Skeletal muscle tissue (tissue), 4 donors: Measurements from ENCODE around the gene DYNC1H1. TPM values are rescaled to one million over a fixed set of nuclear protein-coding genes. Genes with fewer than 3 reads are reported as not detected.

ENCODE experiments used
- H3K27ac ChIP-seq: one replicate; pipeline ENCODE4 v1.7.0; 2013; ENCODE audit warnings: mild to moderate bottlenecking, low read depth, low read length, inconsistent platforms
- H3K27me3 ChIP-seq, 3 donors: one replicate each; pipeline ENCODE4 v1.7.0; 2013; ENCODE audit warnings: low read length in 3 of 3; ENCODE audit not compliant: control insufficient read depth in 3 of 3, insufficient read depth in 3 of 3
- H3K36me3 ChIP-seq, 3 donors: one replicate each; pipeline ENCODE4 v1.7.0; 2013; ENCODE audit warnings: low read length in 3 of 3; ENCODE audit not compliant: control insufficient read depth in 3 of 3, insufficient read depth in 3 of 3
- H3K4me1 ChIP-seq, 3 donors: one replicate each; pipeline ENCODE4 v1.7.0; 2013; ENCODE audit warnings: low read length in 3 of 3, mild to moderate bottlenecking in 3 of 3; ENCODE audit not compliant: control insufficient read depth in 3 of 3, insufficient read depth in 3 of 3
- H3K4me3 ChIP-seq, 3 donors: one replicate each; pipeline ENCODE4 v1.7.0; 2013; ENCODE audit warnings: low read length in 3 of 3
- H3K9ac ChIP-seq, 3 donors: one replicate each; pipeline ENCODE4 v1.7.0; 2013; ENCODE audit warnings: low read length in 3 of 3, mild to moderate bottlenecking in 3 of 3, moderate library complexity in 2 of 3, low read depth in 1 of 3
- H3K9me3 ChIP-seq, 3 donors: one replicate each; pipeline ENCODE4 v1.7.0; 2013; ENCODE audit warnings: low read length in 3 of 3; ENCODE audit not compliant: control insufficient read depth in 3 of 3
- total RNA-seq: library from RNA; depleted of rRNA; stranded (reverse); fragments of >200 nt; gene quantifications from one replicate; pipeline ENCODE4 v1.2.3, GENCODE V29; 2014
- donor health status: Osteomylitis.

The DYNC1H1 gene
- total RNA-seq, 1 donor from 2014 or later, result 211 TPM

- no peak overlapping the region for H3K27ac ChIP-seq
- H3K4me1 ChIP-seq, result peaks cover 9 to 13% (median 10%) of the 10 kb centered on the region in 3 donors
- no peaks in the 10 kb centered on the region for H3K27me3 ChIP-seq
- no peak overlapping the region for H3K4me3 ChIP-seq
- peaks cover 80 to 85% (median 83%) of the 10 kb centered on the region in 3 donors for H3K36me3 ChIP-seq
- H3K9ac ChIP-seq, result no peak overlapping the region
- H3K9me3 ChIP-seq, result no peaks in the 10 kb centered on the region
Observed at GRCh38 chr14:102039157-102039556, 74.8 kb downstream of the DYNC1H1 start.

- no peak overlapping the region for H3K27ac ChIP-seq
- peaks cover 80 to 88% (median 85%) of the 10 kb centered on the region in 3 donors for H3K36me3 ChIP-seq
- H3K27me3 ChIP-seq, result no peaks in the 10 kb centered on the region
- peaks cover 12 to 18% (median 12%) of the 10 kb centered on the region in 3 donors for H3K4me1 ChIP-seq
- no peaks in the 10 kb centered on the region for H3K9me3 ChIP-seq
- H3K4me3 ChIP-seq, result no peak overlapping the region
- no peak overlapping the region for H3K9ac ChIP-seq
Observed at GRCh38 chr14:102040153-102040552, 75.8 kb downstream of the DYNC1H1 start.

GRCh38 chr14:102042699-102043098 lies 78.3 kb downstream of the DYNC1H1 start:
- Histone ChIP-seq H3K27ac (peak overlapping the region; percentile 70), H3K9ac (no peak overlapping the region), H3K36me3 (peaks cover 67 to 73% (median 70%) of the 10 kb centered on the region in 3 donors), H3K4me3 (no peak overlapping the region), H3K4me1 (peaks cover 20 to 31% (median 21%) of the 10 kb centered on the region in 3 donors), H3K27me3 (no peaks in the 10 kb centered on the region), H3K9me3 (no peaks in the 10 kb centered on the region)

- Histone ChIP-seq H3K27me3 (no peaks in the 10 kb centered on the region), H3K9ac (peak overlapping the region; percentile 1 to 66 (median 46)), H3K4me3 (peak overlapping the region in 1 of 3 donors; percentile 34), H3K4me1 (peaks cover 20 to 31% (median 21%) of the 10 kb centered on the region in 3 donors), H3K9me3 (no peaks in the 10 kb centered on the region), H3K36me3 (peaks cover 67 to 74% (median 71%) of the 10 kb centered on the region in 3 donors), H3K27ac (peak overlapping the region; percentile 70)
Observed at GRCh38 chr14:102043251-102044025, 79.1 kb downstream of the DYNC1H1 start.

- Histone ChIP-seq H3K27me3 (no peaks in the 10 kb centered on the region), H3K27ac (peak overlapping the region; percentile 70), H3K36me3 (peaks cover 67 to 74% (median 71%) of the 10 kb centered on the region in 3 donors), H3K4me1 (peaks cover 23 to 31% (median 24%) of the 10 kb centered on the region in 3 donors), H3K4me3 (no peak overlapping the region), H3K9me3 (no peaks in the 10 kb centered on the region), H3K9ac (peak overlapping the region in 1 of 3 donors; percentile 66)
Observed at GRCh38 chr14:102044566-102044965, 80.2 kb downstream of the DYNC1H1 start.

GRCh38 chr14:102046337-102047278 lies 82.2 kb downstream of the DYNC1H1 start:
- H3K9ac ChIP-seq, result peak overlapping the region in 1 of 3 donors; percentile 25
- H3K27ac ChIP-seq, result peak overlapping the region; percentile 23
- H3K4me3 ChIP-seq, result no peak overlapping the region
- no peaks in the 10 kb centered on the region for H3K27me3 ChIP-seq
- no peaks in the 10 kb centered on the region for H3K9me3 ChIP-seq
- peaks cover 36 to 46% (median 38%) of the 10 kb centered on the region in 3 donors for H3K4me1 ChIP-seq
- peaks cover 59 to 66% (median 64%) of the 10 kb centered on the region in 3 donors for H3K36me3 ChIP-seq

GRCh38 chr14:102047808-102048540 lies 83.6 kb downstream of the DYNC1H1 start:
- H3K36me3 ChIP-seq, result peaks cover 51 to 59% (median 56%) of the 10 kb centered on the region in 3 donors

GRCh38 chr14:102049258-102050025 lies 85.1 kb downstream of the DYNC1H1 start:
- H3K27ac ChIP-seq, result no peak overlapping the region
- peaks cover 38 to 49% (median 46%) of the 10 kb centered on the region in 3 donors for H3K36me3 ChIP-seq
- H3K9me3 ChIP-seq, result no peaks in the 10 kb centered on the region
- H3K27me3 ChIP-seq, result no peaks in the 10 kb centered on the region
- no peak overlapping the region for H3K4me3 ChIP-seq
- peaks cover 24 to 30% (median 27%) of the 10 kb centered on the region in 3 donors for H3K4me1 ChIP-seq
- peak overlapping the region in 1 of 3 donors; percentile 64 for H3K9ac ChIP-seq

More at GRCh38 chr14:102047808-102048540, 83.6 kb downstream of the DYNC1H1 start:
- H3K27ac ChIP-seq, result no peak overlapping the region
- H3K4me3 ChIP-seq, result no peak overlapping the region
- H3K27me3 ChIP-seq, result no peaks in the 10 kb centered on the region
- peaks cover 36 to 43% (median 38%) of the 10 kb centered on the region in 3 donors for H3K4me1 ChIP-seq
- no peaks in the 10 kb centered on the region for H3K9me3 ChIP-seq
- no peak overlapping the region for H3K9ac ChIP-seq

- H3K27ac ChIP-seq, result no peak overlapping the region
Observed at GRCh38 chr14:102050026-102050405, 85.6 kb downstream of the DYNC1H1 start.

More at GRCh38 chr14:102050026-102050405, 85.6 kb downstream of the DYNC1H1 start:
- peak overlapping the region in 1 of 3 donors; percentile 64 for H3K9ac ChIP-seq
- no peak overlapping the region for H3K4me3 ChIP-seq
- no peaks in the 10 kb centered on the region for H3K27me3 ChIP-seq
- no peaks in the 10 kb centered on the region for H3K9me3 ChIP-seq
- peaks cover 24 to 28% (median 27%) of the 10 kb centered on the region in 3 donors for H3K4me1 ChIP-seq
- peaks cover 33 to 45% (median 41%) of the 10 kb centered on the region in 3 donors for H3K36me3 ChIP-seq
